ENCODE results near the gene SRRM1.

- TF ChIP-seq CTCF (conservative IDR thresholded peaks at IDR 0.05; ENCODE audit: low read depth in 2 of 2) (no peak), CREB1 (CRISPR knock-in tag; IDR thresholded peaks at IDR 0.05; ENCODE audit: low read depth) (no peak), EZH2phosphoT487 (IDR thresholded peaks at IDR 0.05; ENCODE audit: unreplicated experiment) (no peak)
- TF ChIP-seq, protein P1, sequence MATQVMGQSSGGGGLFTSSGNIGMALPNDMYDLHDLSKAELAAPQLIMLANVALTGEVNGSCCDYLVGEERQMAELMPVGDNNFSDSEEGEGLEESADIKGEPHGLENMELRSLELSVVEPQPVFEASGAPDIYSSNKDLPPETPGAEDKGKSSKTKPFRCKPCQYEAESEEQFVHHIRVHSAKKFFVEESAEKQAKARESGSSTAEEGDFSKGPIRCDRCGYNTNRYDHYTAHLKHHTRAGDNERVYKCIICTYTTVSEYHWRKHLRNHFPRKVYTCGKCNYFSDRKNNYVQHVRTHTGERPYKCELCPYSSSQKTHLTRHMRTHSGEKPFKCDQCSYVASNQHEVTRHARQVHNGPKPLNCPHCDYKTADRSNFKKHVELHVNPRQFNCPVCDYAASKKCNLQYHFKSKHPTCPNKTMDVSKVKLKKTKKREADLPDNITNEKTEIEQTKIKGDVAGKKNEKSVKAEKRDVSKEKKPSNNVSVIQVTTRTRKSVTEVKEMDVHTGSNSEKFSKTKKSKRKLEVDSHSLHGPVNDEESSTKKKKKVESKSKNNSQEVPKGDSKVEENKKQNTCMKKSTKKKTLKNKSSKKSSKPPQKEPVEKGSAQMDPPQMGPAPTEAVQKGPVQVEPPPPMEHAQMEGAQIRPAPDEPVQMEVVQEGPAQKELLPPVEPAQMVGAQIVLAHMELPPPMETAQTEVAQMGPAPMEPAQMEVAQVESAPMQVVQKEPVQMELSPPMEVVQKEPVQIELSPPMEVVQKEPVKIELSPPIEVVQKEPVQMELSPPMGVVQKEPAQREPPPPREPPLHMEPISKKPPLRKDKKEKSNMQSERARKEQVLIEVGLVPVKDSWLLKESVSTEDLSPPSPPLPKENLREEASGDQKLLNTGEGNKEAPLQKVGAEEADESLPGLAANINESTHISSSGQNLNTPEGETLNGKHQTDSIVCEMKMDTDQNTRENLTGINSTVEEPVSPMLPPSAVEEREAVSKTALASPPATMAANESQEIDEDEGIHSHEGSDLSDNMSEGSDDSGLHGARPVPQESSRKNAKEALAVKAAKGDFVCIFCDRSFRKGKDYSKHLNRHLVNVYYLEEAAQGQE (IDR thresholded peaks at IDR 0.05; ENCODE audit: unreplicated experiment), result no peak
Measured at GRCh38 chr1:24659993-24660665, 17.0 kb downstream of the SRRM1 start.
